H9 (cell line): ENCODE data around the gene TNFSF8. TPM values are rescaled to one million over a fixed set of nuclear protein-coding genes. Genes with fewer than 3 reads are reported as not detected.

Experiments used
- DNase-seq: peaks from one replicate; pipeline ENCODE4 v3.0.0-alpha.2; 2017
- H2AFZ ChIP-seq: one replicate; pipeline ENCODE4 v1.6.1; 2013; ENCODE audit warnings: mild to moderate bottlenecking, low read length, control low read depth, moderate library complexity
- H2AK5ac ChIP-seq: 2 replicates; pipeline ENCODE4 v1.6.1; 2013; ENCODE audit warnings: low read length, control low read depth, mixed read lengths; ENCODE audit not compliant: insufficient read length
- H2BK120ac ChIP-seq: one replicate; pipeline ENCODE4 v1.6.1; 2013; ENCODE audit warnings: low read depth, mild to moderate bottlenecking, low read length, control low read depth, inconsistent platforms; ENCODE audit not compliant: poor library complexity, severe bottlenecking
- H2BK12ac ChIP-seq: 2 replicates; pipeline ENCODE4 v1.6.1; 2013; ENCODE audit warnings: low read length, control low read depth, mixed read lengths, low read depth; ENCODE audit not compliant: insufficient read length
- H2BK15ac ChIP-seq: 2 replicates; pipeline ENCODE4 v1.6.1; 2013; ENCODE audit warnings: low read depth, low read length, control low read depth
- H2BK20ac ChIP-seq: one replicate; pipeline ENCODE4 v1.6.1; 2013; ENCODE audit warnings: low read depth, mild to moderate bottlenecking, low read length, control low read depth, inconsistent platforms; ENCODE audit not compliant: poor library complexity, severe bottlenecking
- H2BK5ac ChIP-seq: 2 replicates; pipeline ENCODE4 v1.6.1; 2013; ENCODE audit warnings: low read length, control low read depth, mixed read lengths; ENCODE audit not compliant: insufficient read length
- H3K14ac ChIP-seq: 2 replicates; pipeline ENCODE4 v1.6.1; 2013; ENCODE audit warnings: low read length, control low read depth; ENCODE audit not compliant: insufficient read depth
- H3K18ac ChIP-seq: 2 replicates; pipeline ENCODE4 v1.6.1; 2013; ENCODE audit warnings: low read depth, mild to moderate bottlenecking, mixed read lengths, low read length, control low read depth; ENCODE audit not compliant: insufficient read length
- H3K23ac ChIP-seq: 2 replicates; pipeline ENCODE4 v1.6.1; 2013; ENCODE audit warnings: low read length, control low read depth, mixed read lengths, low read depth; ENCODE audit not compliant: insufficient read length
- H3K23me2 ChIP-seq: 2 replicates; pipeline ENCODE4 v1.6.1; 2013; ENCODE audit warnings: low read depth, mild to moderate bottlenecking, mixed read lengths, low read length, control low read depth; ENCODE audit not compliant: insufficient read length, poor library complexity, severe bottlenecking
- H3K27ac ChIP-seq: 2 replicates; pipeline ENCODE4 v1.5.1; 2013; ENCODE audit warnings: low read length, control low read depth, mixed read lengths, low read depth; ENCODE audit not compliant: insufficient read length
- H3K27me3 ChIP-seq: 2 replicates; pipeline ENCODE4 v1.6.1; 2013; ENCODE audit warnings: low read length, control low read depth, inconsistent platforms; ENCODE audit not compliant: insufficient read depth
- H3K4ac ChIP-seq: 2 replicates; pipeline ENCODE4 v1.6.1; 2013; ENCODE audit warnings: low read depth, mild to moderate bottlenecking, control low read depth, inconsistent platforms, low read length, moderate library complexity
- H3K4me1 ChIP-seq: 2 replicates; pipeline ENCODE4 v1.6.1; 2013; ENCODE audit warnings: low read length, control low read depth, inconsistent platforms; ENCODE audit not compliant: insufficient read depth
- H3K4me2 ChIP-seq: 2 replicates; pipeline ENCODE4 v1.6.1; 2013; ENCODE audit warnings: low read length, control low read depth, mixed read lengths; ENCODE audit not compliant: insufficient read length, insufficient read depth
- H3K56ac ChIP-seq: 2 replicates; pipeline ENCODE4 v1.6.1; 2013; ENCODE audit warnings: low read depth, mild to moderate bottlenecking, mixed read lengths, low read length, control low read depth; ENCODE audit not compliant: insufficient read length
- H3K79me1 ChIP-seq: 2 replicates; pipeline ENCODE4 v1.6.1; 2013; ENCODE audit warnings: low read depth, mild to moderate bottlenecking, moderate library complexity, low read length, control low read depth, inconsistent platforms; ENCODE audit not compliant: insufficient read depth, poor library complexity, severe bottlenecking
- H3K79me2 ChIP-seq: 2 replicates; pipeline ENCODE4 v1.6.1; 2013; ENCODE audit warnings: low read length, control low read depth, inconsistent platforms; ENCODE audit not compliant: insufficient read depth
- H3K9ac ChIP-seq: 2 replicates; pipeline ENCODE4 v1.6.1; 2013; ENCODE audit warnings: low read length, control low read depth, mixed read lengths; ENCODE audit not compliant: insufficient read length; ENCODE audit errors: extremely low read depth
- H3K9me3 ChIP-seq: one replicate; pipeline ENCODE4 v1.6.1; 2013; ENCODE audit warnings: low read depth, low read length, inconsistent platforms; ENCODE audit not compliant: control insufficient read depth
- H3T11ph ChIP-seq: one replicate; pipeline ENCODE4 v1.6.1; 2013; ENCODE audit warnings: mild to moderate bottlenecking, low read length, control low read depth, inconsistent platforms
- H4K20me1 ChIP-seq: one replicate; pipeline ENCODE4 v1.6.1; 2013; ENCODE audit not compliant: control insufficient read depth, insufficient read length, insufficient read depth
- H4K5ac ChIP-seq: 2 replicates; pipeline ENCODE4 v1.6.1; 2013; ENCODE audit warnings: low read depth, mild to moderate bottlenecking, mixed read lengths, low read length, control low read depth; ENCODE audit not compliant: insufficient read length
- H4K8ac ChIP-seq: replicated peaks from 2 replicates; pipeline ENCODE4 v1.6.1; 2013; ENCODE audit warnings: low read length, control low read depth, mixed read lengths, low read depth; ENCODE audit not compliant: insufficient read length
- H4K91ac ChIP-seq: 2 replicates; pipeline ENCODE4 v1.6.1; 2013; ENCODE audit warnings: low read depth, mild to moderate bottlenecking, moderate library complexity, mixed read lengths, low read length, control low read depth; ENCODE audit not compliant: insufficient read length
- H3K27ac Mint-ChIP-seq, 3 experiments: 2 replicates in 2 of 3; 3 replicates in 1 of 3; pipeline ENCODE4 v1.8.0; 2020 to 2021; ENCODE audit warnings: mixed read lengths in 3 of 3, mild to moderate bottlenecking in 1 of 3, moderate library complexity in 1 of 3
- H3K27me3 Mint-ChIP-seq: 2 replicates; pipeline ENCODE4 v1.8.0; 2021; ENCODE audit warnings: low read depth, mild to moderate bottlenecking, moderate library complexity, mixed read lengths
- H3K36me3 Mint-ChIP-seq, 3 experiments: 2 replicates in 2 of 3; 3 replicates in 1 of 3; pipeline ENCODE4 v1.8.0; 2020 to 2021; ENCODE audit warnings: low read depth in 3 of 3, mixed read lengths in 3 of 3; ENCODE audit not compliant: insufficient read depth in 1 of 3
- H3K4me1 Mint-ChIP-seq, 2 experiments: 2 replicates each; pipeline ENCODE4 v1.8.0; 2020; ENCODE audit warnings: mixed read lengths in 2 of 2
- H3K4me3 Mint-ChIP-seq, 2 experiments: 2 replicates in 1 of 2; 3 replicates in 1 of 2; pipeline ENCODE4 v1.8.0; 2020 to 2021; ENCODE audit warnings: mild to moderate bottlenecking in 2 of 2, mixed read lengths in 2 of 2, moderate library complexity in 1 of 2
- H3K9me3 Mint-ChIP-seq, 2 experiments: 2 replicates in 1 of 2; 3 replicates in 1 of 2; pipeline ENCODE4 v1.8.0; 2020; ENCODE audit warnings: mild to moderate bottlenecking in 2 of 2, mixed read lengths in 2 of 2, moderate library complexity in 1 of 2
- WGBS: extraction: QIAGEN DNeasy Blood & Tissue Kit; methylation state at CpG from one replicate; pipeline ENCODE4 v1.1.7; 2013; ENCODE audit warnings: missing lambda C conversion rate, low lambda C conversion rate, mixed read lengths; ENCODE audit not compliant: insufficient read length; ENCODE audit errors: extremely low coverage; 5-methylcytosine and 5-hydroxymethylcytosine counted together
- total RNA-seq: library from RNA; stranded (reverse); gene quantifications from 2 replicates; pipeline ENCODE4 v1.2.1, GENCODE V29; 2021
- TF ChIP-seq, protein P1 (sequence below): fragments of 200-600 bp; sonication (generic); conservative IDR thresholded peaks from 3 replicates; pipeline ENCODE4 v1.8.0; 2021; ENCODE audit warnings: antibody characterized with exemption, mild to moderate bottlenecking

The TNFSF8 gene
- total RNA-seq, 1 experiment from 2014 or later: not detected

DNA sequence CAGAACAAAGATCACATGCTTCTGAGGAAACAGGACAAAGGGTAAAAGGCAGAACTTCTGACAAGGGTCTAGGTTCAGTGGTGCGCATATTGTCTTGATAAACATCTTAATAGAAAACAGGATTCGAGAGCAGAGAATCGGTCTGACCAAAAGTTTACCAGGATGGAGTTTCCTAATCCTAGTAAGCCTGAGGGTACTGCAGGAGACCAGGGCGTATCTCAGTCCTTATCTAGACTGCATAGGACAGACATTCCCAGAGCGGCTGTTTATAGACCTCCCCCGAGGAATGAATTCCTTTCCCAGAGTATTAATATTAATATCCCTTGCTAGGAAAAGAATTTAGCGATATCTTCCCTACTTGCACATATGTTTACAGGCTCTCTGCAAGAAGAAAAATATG, 32.4 kb upstream of the TNFSF8 start:
- Histone ChIP-seq H3K79me2 (no peaks in the 10 kb centered on the region), H4K91ac (no peak overlapping the region), H4K20me1 (no peaks in the 10 kb centered on the region), H3K23ac (no peak overlapping the region), H3K23me2 (no peaks in the 10 kb centered on the region), H4K8ac (no peak overlapping the region), H3K4ac (no peak overlapping the region), H2AK5ac (no peak overlapping the region), H2BK12ac (no peak overlapping the region), H2BK120ac (no peak overlapping the region), H3K14ac (no peak overlapping the region), H3K18ac (no peak overlapping the region), H2BK5ac (no peak overlapping the region), H3K4me2 (no peak overlapping the region), H3K56ac (no peak overlapping the region), H2AFZ (no peak overlapping the region), H3K4me1 (no peaks in the 10 kb centered on the region), H3T11ph (no peak overlapping the region), H2BK20ac (no peak overlapping the region), H4K5ac (no peak overlapping the region), H2BK15ac (no peak overlapping the region), H3K27me3 (no peaks in the 10 kb centered on the region), H3K9me3 (peaks cover 6% of the 10 kb centered on the region), H3K79me1 (no peaks in the 10 kb centered on the region), H3K27ac (no peak overlapping the region), H3K9ac (no peak overlapping the region)
- H3K27ac Mint-ChIP-seq: no peak overlapping the region
- peaks cover 3 to 15% (median 5%) of the 10 kb centered on the region in 3 experiments; a peak in 3 of 7 replicates for H3K36me3 Mint-ChIP-seq
- WGBS: no CpG with 5 or more reads among the region's 7 CpGs
- H3K9me3 Mint-ChIP-seq: peaks cover 28 to 41% of the 10 kb centered on the region in 2 experiments
- peaks cover 67% of the 10 kb centered on the region for H3K27me3 Mint-ChIP-seq
- no peak overlapping the region for H3K4me3 Mint-ChIP-seq
- no peak for DNase-seq
- no peaks in the 10 kb centered on the region for H3K4me1 Mint-ChIP-seq
- TF ChIP-seq, protein P1, sequence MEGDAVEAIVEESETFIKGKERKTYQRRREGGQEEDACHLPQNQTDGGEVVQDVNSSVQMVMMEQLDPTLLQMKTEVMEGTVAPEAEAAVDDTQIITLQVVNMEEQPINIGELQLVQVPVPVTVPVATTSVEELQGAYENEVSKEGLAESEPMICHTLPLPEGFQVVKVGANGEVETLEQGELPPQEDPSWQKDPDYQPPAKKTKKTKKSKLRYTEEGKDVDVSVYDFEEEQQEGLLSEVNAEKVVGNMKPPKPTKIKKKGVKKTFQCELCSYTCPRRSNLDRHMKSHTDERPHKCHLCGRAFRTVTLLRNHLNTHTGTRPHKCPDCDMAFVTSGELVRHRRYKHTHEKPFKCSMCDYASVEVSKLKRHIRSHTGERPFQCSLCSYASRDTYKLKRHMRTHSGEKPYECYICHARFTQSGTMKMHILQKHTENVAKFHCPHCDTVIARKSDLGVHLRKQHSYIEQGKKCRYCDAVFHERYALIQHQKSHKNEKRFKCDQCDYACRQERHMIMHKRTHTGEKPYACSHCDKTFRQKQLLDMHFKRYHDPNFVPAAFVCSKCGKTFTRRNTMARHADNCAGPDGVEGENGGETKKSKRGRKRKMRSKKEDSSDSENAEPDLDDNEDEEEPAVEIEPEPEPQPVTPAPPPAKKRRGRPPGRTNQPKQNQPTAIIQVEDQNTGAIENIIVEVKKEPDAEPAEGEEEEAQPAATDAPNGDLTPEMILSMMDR: no peak
